ENCODE measurements around the gene UAP1.
A peak's percentile ranks its signal among the peaks of the same experiment; 100 is the strongest.

UAP1 gene

GRCh38 chr1:162552684-162553252, 8.8 kb upstream of the UAP1 start:
- H3K9me3 ChIP-seq (ENCODE audit: control extremely low read depth in 1 of 5, control insufficient read depth in 4 of 5, insufficient read depth in 2 of 5, low read depth in 1 of 5, low read length in 4 of 5), result no peaks in the 10 kb centered on the region
- no peaks in the 10 kb centered on the region for H3K27me3 ChIP-seq (replicated peaks in 2 of 5; ENCODE audit: control insufficient read depth in 4 of 5, insufficient read depth in 5 of 5, low read length in 4 of 5)
- no peak overlapping the region for H3K4me3 ChIP-seq (ENCODE audit: control insufficient read depth in 1 of 7, extremely low read depth in 1 of 7, insufficient read depth in 4 of 7, low read depth in 2 of 7, low read length in 6 of 7)
- no peaks in the 10 kb centered on the region for H3K36me3 ChIP-seq (ENCODE audit: control insufficient read depth in 4 of 4, insufficient read depth in 4 of 4, low read length in 3 of 4)
- ChIA-PET CTCF (interaction anchor here (0.6 kb wide), 1 partner anchor 53 kb away, joined by 3 read pairs; no protein-coding TSS in a partner anchor), POLR2A (no interaction called here)
- DNase-seq, result no peak
- H3K27ac ChIP-seq (ENCODE audit: insufficient read depth in 1 of 2, low read depth in 1 of 2, low read length in 2 of 2, poor library complexity in 1 of 2, severe bottlenecking in 2 of 2), result no peak overlapping the region
- no peaks in the 10 kb centered on the region for H3K4me1 ChIP-seq (ENCODE audit: control extremely low read depth in 1 of 4, control insufficient read depth in 4 of 4, insufficient read depth in 4 of 4, low read length in 3 of 4)
- 100% methylated on average over 4 of the region's 8 CpGs for WGBS (ENCODE audit: insufficient coverage)

- no peaks in the 10 kb centered on the region for H3K9me3 ChIP-seq (ENCODE audit: control extremely low read depth in 1 of 5, control insufficient read depth in 4 of 5, insufficient read depth in 2 of 5, low read depth in 1 of 5, low read length in 4 of 5)
- no peaks in the 10 kb centered on the region for H3K4me1 ChIP-seq (ENCODE audit: control extremely low read depth in 1 of 4, control insufficient read depth in 4 of 4, insufficient read depth in 4 of 4, low read length in 3 of 4)
- WGBS (ENCODE audit: insufficient coverage), result no CpG with 5 or more reads among the region's 1 CpG
- H3K27ac ChIP-seq (ENCODE audit: insufficient read depth in 1 of 2, low read depth in 1 of 2, low read length in 2 of 2, poor library complexity in 1 of 2, severe bottlenecking in 2 of 2), result no peak overlapping the region
- H3K4me3 ChIP-seq (ENCODE audit: control insufficient read depth in 1 of 7, extremely low read depth in 1 of 7, insufficient read depth in 4 of 7, low read depth in 2 of 7, low read length in 6 of 7), result no peak overlapping the region
- ChIA-PET CTCF (interaction anchor here (0.7 kb wide), 1 partner anchor 12 kb away, joined by 3 read pairs; no protein-coding TSS in a partner anchor), POLR2A (no interaction called here)
- H3K27me3 ChIP-seq (replicated peaks in 2 of 5; ENCODE audit: control insufficient read depth in 4 of 5, insufficient read depth in 5 of 5, low read length in 4 of 5), result no peaks in the 10 kb centered on the region
- H3K36me3 ChIP-seq (ENCODE audit: control insufficient read depth in 4 of 4, insufficient read depth in 4 of 4, low read length in 3 of 4), result no peaks in the 10 kb centered on the region
- no peak for DNase-seq
Observed at GRCh38 chr1:162554258-162554657, 7.3 kb upstream of the UAP1 start.

- peaks cover 4 to 14% (median 11%) of the 10 kb centered on the region in 4 experiments for H3K4me1 ChIP-seq (ENCODE audit: control extremely low read depth in 1 of 4, control insufficient read depth in 4 of 4, insufficient read depth in 4 of 4, low read length in 3 of 4)
- H3K9me3 ChIP-seq (ENCODE audit: control extremely low read depth in 1 of 5, control insufficient read depth in 4 of 5, insufficient read depth in 2 of 5, low read depth in 1 of 5, low read length in 4 of 5), result peaks cover 0 to 1% (median 0%) of the 10 kb centered on the region in 5 experiments
- no peaks in the 10 kb centered on the region for H3K27me3 ChIP-seq (replicated peaks in 2 of 5; ENCODE audit: control insufficient read depth in 4 of 5, insufficient read depth in 5 of 5, low read length in 4 of 5)
- H3K4me3 ChIP-seq (ENCODE audit: control insufficient read depth in 1 of 7, extremely low read depth in 1 of 7, insufficient read depth in 4 of 7, low read depth in 2 of 7, low read length in 6 of 7), result no peak overlapping the region
- POLR2A ChIA-PET, result no interaction called here
- no peak for DNase-seq
- CTCF ChIA-PET, result no interaction called here
- H3K36me3 ChIP-seq (ENCODE audit: control insufficient read depth in 4 of 4, insufficient read depth in 4 of 4, low read length in 3 of 4), result no peaks in the 10 kb centered on the region
- no peak overlapping the region for H3K27ac ChIP-seq (ENCODE audit: insufficient read depth in 1 of 2, low read depth in 1 of 2, low read length in 2 of 2, poor library complexity in 1 of 2, severe bottlenecking in 2 of 2)
- WGBS (ENCODE audit: insufficient coverage), result 90% methylated on average over 3 of the region's 3 CpGs
Observed at GRCh38 chr1:162557536-162557935, 4.0 kb upstream of the UAP1 start.

- H3K9me3 ChIP-seq (ENCODE audit: control extremely low read depth in 1 of 5, control insufficient read depth in 4 of 5, insufficient read depth in 2 of 5, low read depth in 1 of 5, low read length in 4 of 5), result peaks cover 0 to 1% (median 0%) of the 10 kb centered on the region in 5 experiments
- peak overlapping the region in 1 of 2 experiments; percentile 59 for H3K27ac ChIP-seq (ENCODE audit: insufficient read depth in 1 of 2, low read depth in 1 of 2, low read length in 2 of 2, poor library complexity in 1 of 2, severe bottlenecking in 2 of 2)
- peaks cover 4 to 23% (median 13%) of the 10 kb centered on the region in 4 experiments for H3K4me1 ChIP-seq (ENCODE audit: control extremely low read depth in 1 of 4, control insufficient read depth in 4 of 4, insufficient read depth in 4 of 4, low read length in 3 of 4)
- peak in 1 of 3 donors; percentile 48 for DNase-seq
- ChIA-PET CTCF (no interaction called here), POLR2A (no interaction called here)
- no peaks in the 10 kb centered on the region for H3K27me3 ChIP-seq (replicated peaks in 2 of 5; ENCODE audit: control insufficient read depth in 4 of 5, insufficient read depth in 5 of 5, low read length in 4 of 5)
- 58% methylated on average over 4 of the region's 9 CpGs for WGBS (ENCODE audit: insufficient coverage)
- peak overlapping the region; percentile 43 to 86 (median 82) for H3K4me3 ChIP-seq (ENCODE audit: control insufficient read depth in 1 of 7, extremely low read depth in 1 of 7, insufficient read depth in 4 of 7, low read depth in 2 of 7, low read length in 6 of 7)
- H3K36me3 ChIP-seq (ENCODE audit: control insufficient read depth in 4 of 4, insufficient read depth in 4 of 4, low read length in 3 of 4), result no peaks in the 10 kb centered on the region
Observed at GRCh38 chr1:162560303-162561036, 1.1 kb upstream of the UAP1 start.

GRCh38 chr1:162561037-162561615, 396 bp upstream of the UAP1 start:
- ChIA-PET CTCF (no interaction called here), POLR2A (no interaction called here)
- peaks cover 0 to 1% (median 0%) of the 10 kb centered on the region in 5 experiments for H3K9me3 ChIP-seq (ENCODE audit: control extremely low read depth in 1 of 5, control insufficient read depth in 4 of 5, insufficient read depth in 2 of 5, low read depth in 1 of 5, low read length in 4 of 5)
- H3K27ac ChIP-seq (ENCODE audit: insufficient read depth in 1 of 2, low read depth in 1 of 2, low read length in 2 of 2, poor library complexity in 1 of 2, severe bottlenecking in 2 of 2), result peak overlapping the region in 1 of 2 experiments; percentile 82
- DNase-seq, result peak; percentile 93 to 97 (median 96)
- no peaks in the 10 kb centered on the region for H3K27me3 ChIP-seq (replicated peaks in 2 of 5; ENCODE audit: control insufficient read depth in 4 of 5, insufficient read depth in 5 of 5, low read length in 4 of 5)
- H3K4me1 ChIP-seq (ENCODE audit: control extremely low read depth in 1 of 4, control insufficient read depth in 4 of 4, insufficient read depth in 4 of 4, low read length in 3 of 4), result peaks cover 4 to 23% (median 13%) of the 10 kb centered on the region in 4 experiments
- WGBS (ENCODE audit: insufficient coverage), result under 1% methylated on average over 53 of the region's 53 CpGs
- H3K36me3 ChIP-seq (ENCODE audit: control insufficient read depth in 4 of 4, insufficient read depth in 4 of 4, low read length in 3 of 4), result no peaks in the 10 kb centered on the region
- peak overlapping the region; percentile 43 to 86 (median 82) for H3K4me3 ChIP-seq (ENCODE audit: control insufficient read depth in 1 of 7, extremely low read depth in 1 of 7, insufficient read depth in 4 of 7, low read depth in 2 of 7, low read length in 6 of 7)

GRCh38 chr1:162562470-162562828, 927 bp downstream of the UAP1 start:
- Histone ChIP-seq H3K27me3 (replicated peaks in 2 of 5; ENCODE audit: control insufficient read depth in 4 of 5, insufficient read depth in 5 of 5, low read length in 4 of 5) (no peaks in the 10 kb centered on the region), H3K27ac (ENCODE audit: insufficient read depth in 1 of 2, low read depth in 1 of 2, low read length in 2 of 2, poor library complexity in 1 of 2, severe bottlenecking in 2 of 2) (peak overlapping the region in 1 of 2 experiments; percentile 82), H3K9me3 (ENCODE audit: control extremely low read depth in 1 of 5, control insufficient read depth in 4 of 5, insufficient read depth in 2 of 5, low read depth in 1 of 5, low read length in 4 of 5) (peaks cover 0 to 1% (median 0%) of the 10 kb centered on the region in 5 experiments), H3K36me3 (ENCODE audit: control insufficient read depth in 4 of 4, insufficient read depth in 4 of 4, low read length in 3 of 4) (peaks cover 0 to 7% (median 4%) of the 10 kb centered on the region in 4 experiments), H3K4me1 (ENCODE audit: control extremely low read depth in 1 of 4, control insufficient read depth in 4 of 4, insufficient read depth in 4 of 4, low read length in 3 of 4) (peaks cover 4 to 23% (median 13%) of the 10 kb centered on the region in 4 experiments), H3K4me3 (ENCODE audit: control insufficient read depth in 1 of 7, extremely low read depth in 1 of 7, insufficient read depth in 4 of 7, low read depth in 2 of 7, low read length in 6 of 7) (peak overlapping the region in 6 of 7 experiments; percentile 66 to 86 (median 82))
- ChIA-PET POLR2A (no interaction called here), CTCF (no interaction called here)
- peak in 1 of 3 donors; percentile 26 for DNase-seq
- 100% methylated on average over 1 of the region's 5 CpGs for WGBS (ENCODE audit: insufficient coverage)

- Histone ChIP-seq H3K27ac (ENCODE audit: insufficient read depth in 1 of 2, low read depth in 1 of 2, low read length in 2 of 2, poor library complexity in 1 of 2, severe bottlenecking in 2 of 2) (no peak overlapping the region), H3K36me3 (ENCODE audit: control insufficient read depth in 4 of 4, insufficient read depth in 4 of 4, low read length in 3 of 4) (peaks cover 0 to 14% (median 4%) of the 10 kb centered on the region in 4 experiments), H3K4me3 (ENCODE audit: control insufficient read depth in 1 of 7, extremely low read depth in 1 of 7, insufficient read depth in 4 of 7, low read depth in 2 of 7, low read length in 6 of 7) (no peak overlapping the region), H3K4me1 (ENCODE audit: control extremely low read depth in 1 of 4, control insufficient read depth in 4 of 4, insufficient read depth in 4 of 4, low read length in 3 of 4) (peaks cover 4 to 35% (median 16%) of the 10 kb centered on the region in 4 experiments), H3K9me3 (ENCODE audit: control extremely low read depth in 1 of 5, control insufficient read depth in 4 of 5, insufficient read depth in 2 of 5, low read depth in 1 of 5, low read length in 4 of 5) (peaks cover 0 to 1% (median 0%) of the 10 kb centered on the region in 5 experiments), H3K27me3 (replicated peaks in 2 of 5; ENCODE audit: control insufficient read depth in 4 of 5, insufficient read depth in 5 of 5, low read length in 4 of 5) (no peaks in the 10 kb centered on the region)
- DNase-seq, result peak; percentile 3 to 38 (median 20)
- CTCF ChIA-PET, result interaction anchor here (1.1 kb wide), 1 partner anchor 37 kb away, joined by 3 read pairs; no protein-coding TSS in a partner anchor
- POLR2A ChIA-PET, result no interaction called here
- WGBS (ENCODE audit: insufficient coverage), result 26% methylated on average over 5 of the region's 5 CpGs
Observed at GRCh38 chr1:162564762-162565218, 3.3 kb downstream of the UAP1 start.
